RCC 7860 (cell line): ENCODE measurements around the gene NOTCH1.

ENCODE experiments used
- DNase-seq: peaks from one replicate; pipeline ENCODE4 v3.0.0-alpha.2; 2015; ENCODE audit warnings: low spot score
- FAIRE-seq: peaks from 2 replicates; lab custom pipeline; 2012; peaks lifted over from hg19 to GRCh38; lab: Jason Lieb, UNC

NOTCH1 gene

GRCh38 chr9:136536051-136536720 is 9.7 kb downstream of the NOTCH1 start:
- no peak for FAIRE-seq
- DNase-seq: no peak

- FAIRE-seq (no peak), DNase-seq (no peak)
Observed at GRCh38 chr9:136535070-136535469, 10.8 kb downstream of the NOTCH1 start.

- FAIRE-seq: no peak
- DNase-seq: no peak
Observed at GRCh38 chr9:136534366-136534765, 11.5 kb downstream of the NOTCH1 start.

GRCh38 chr9:136533775-136534157 is 12.1 kb downstream of the NOTCH1 start:
- DNase-seq (no peak), FAIRE-seq (no peak)

GRCh38 chr9:136532799-136533774 is 12.8 kb downstream of the NOTCH1 start:
- DNase-seq (no peak), FAIRE-seq (no peak)

GRCh38 chr9:136531904-136532798 is 13.7 kb downstream of the NOTCH1 start:
- FAIRE-seq (no peak), DNase-seq (no peak)

GRCh38 chr9:136531186-136531903 is 14.5 kb downstream of the NOTCH1 start:
- FAIRE-seq: no peak
- DNase-seq: no peak

GRCh38 chr9:136530461-136531089 is 15.3 kb downstream of the NOTCH1 start:
- FAIRE-seq: no peak

GRCh38 chr9:136529516-136530460 is 16.1 kb downstream of the NOTCH1 start:
- DNase-seq (no peak), FAIRE-seq (no peak)

More at GRCh38 chr9:136530461-136531089, 15.3 kb downstream of the NOTCH1 start:
- no peak for DNase-seq

- DNase-seq (no peak), FAIRE-seq (no peak)
Observed at GRCh38 chr9:136528716-136529341, 17.0 kb downstream of the NOTCH1 start.

GRCh38 chr9:136527721-136528710 is 17.8 kb downstream of the NOTCH1 start:
- no peak for FAIRE-seq
- no peak for DNase-seq

- FAIRE-seq (no peak), DNase-seq (no peak)
Observed at GRCh38 chr9:136527131-136527530, 18.7 kb downstream of the NOTCH1 start.

GRCh38 chr9:136526625-136527066 is 19.2 kb downstream of the NOTCH1 start:
- FAIRE-seq (no peak), DNase-seq (no peak)

- FAIRE-seq: no peak
Observed at GRCh38 chr9:136525841-136526499, 19.9 kb downstream of the NOTCH1 start.

GRCh38 chr9:136525207-136525606 is 20.6 kb downstream of the NOTCH1 start:
- DNase-seq: no peak
- no peak for FAIRE-seq

More at GRCh38 chr9:136525841-136526499, 19.9 kb downstream of the NOTCH1 start:
- no peak for DNase-seq
